OCI-LY7 (cell line): ENCODE measurements around the gene PRRX1. TPM values are rescaled to one million over a fixed set of nuclear protein-coding genes. Genes with fewer than 3 reads are reported as not detected.

Source experiments
- BruUV-seq: library from RNA; stranded (reverse); fragments of 400-500 nt; replicated peaks from 2 replicates; lab custom pipeline; 2021; lab: Mats Ljungman, UMichigan
- CTCF ChIA-PET: fragments of 300-600 bp; sonication (Branson Sonifier 250); formaldehyde crosslinking; loops from one replicate; lab custom pipeline; 2022; ENCODE audit warnings: antibody characterized with exemption; ENCODE audit not compliant: unreplicated experiment; lab: Charles Lee
- POLR2A ChIA-PET: fragments of 300-600 bp; sonication (Branson Sonifier 250); formaldehyde crosslinking; loops from one replicate; lab custom pipeline; 2022; ENCODE audit warnings: antibody characterized with exemption; lab: Charles Lee
- DNase-seq: peaks from one replicate; pipeline ENCODE4 v3.0.0-alpha.2; 2015; ENCODE audit warnings: low spot score
- H2AFZ ChIP-seq: fragments of 200-600 bp; sonication (generic), shearing (Covaris generic); 2 replicates; pipeline ENCODE4 v1.6.1; 2014; ENCODE audit warnings: mild to moderate bottlenecking, antibody characterized with exemption, low read length, moderate library complexity
- H3K27ac ChIP-seq: fragments of 200-600 bp; sonication (generic); 2 replicates; pipeline ENCODE4 v1.5.1; 2014; ENCODE audit warnings: mixed run types, low read depth, mild to moderate bottlenecking, moderate library complexity, low read length, inconsistent platforms; ENCODE audit not compliant: poor library complexity, severe bottlenecking
- H3K36me3 ChIP-seq: fragments of 200-600 bp; sonication (generic); 2 replicates; pipeline ENCODE4 v1.6.1; 2014; ENCODE audit warnings: mild to moderate bottlenecking, antibody characterized with exemption, low read length, moderate library complexity, mixed read lengths; ENCODE audit not compliant: insufficient read depth
- H3K4me1 ChIP-seq: fragments of 200-600 bp; sonication (generic); 2 replicates; pipeline ENCODE4 v1.5.1; 2014; ENCODE audit warnings: mild to moderate bottlenecking, low read length; ENCODE audit not compliant: insufficient read depth, poor library complexity, severe bottlenecking
- H3K4me2 ChIP-seq: fragments of 200-600 bp; sonication (generic); 2 replicates; pipeline ENCODE4 v1.6.1; 2014; ENCODE audit warnings: mild to moderate bottlenecking, low read length
- H3K4me3 ChIP-seq: fragments of 200-600 bp; sonication (generic); 2 replicates; pipeline ENCODE4 v1.5.1; 2014; ENCODE audit warnings: mild to moderate bottlenecking, low read depth, low read length; ENCODE audit not compliant: poor library complexity, severe bottlenecking
- H3K79me2 ChIP-seq: fragments of 200-600 bp; sonication (generic); 2 replicates; pipeline ENCODE4 v1.6.1; 2016; ENCODE audit warnings: low read depth, mild to moderate bottlenecking, low read length, moderate library complexity, mixed read lengths; ENCODE audit not compliant: insufficient read depth
- H3K9me2 ChIP-seq: fragments of 200-600 bp; sonication (generic); 2 replicates; pipeline ENCODE4 v1.6.1; 2016; ENCODE audit warnings: mild to moderate bottlenecking, low read length, mixed read lengths; ENCODE audit not compliant: insufficient read depth
- H3K9me3 ChIP-seq: fragments of 200-600 bp; sonication (generic); 2 replicates; pipeline ENCODE4 v1.6.1; 2014; ENCODE audit warnings: mild to moderate bottlenecking, mixed run types, low read length, mixed read lengths
- H4K20me1 ChIP-seq: fragments of 200-600 bp; sonication (generic); 2 replicates; pipeline ENCODE4 v1.6.1; 2014; ENCODE audit warnings: mild to moderate bottlenecking, antibody characterized with exemption, low read length, moderate library complexity, mixed read lengths; ENCODE audit not compliant: insufficient read depth
- EZH2phosphoT487 ChIP-seq: fragments of 200-600 bp; sonication (generic); IDR thresholded peaks from 2 replicates; pipeline ENCODE4 v1.6.1; 2018; ENCODE audit warnings: low read depth, borderline replicate concordance, mild to moderate bottlenecking, mixed run types, antibody characterized with exemption, low read length, moderate library complexity, mixed read lengths
- intact Hi-C: fragments of 100-400 bp; cut with micrococcal nuclease; formaldehyde crosslinking; loops from one replicate; pipeline ENCODE4 v1.10.0; 2022; ENCODE audit not compliant: unreplicated experiment
- total RNA-seq, 2 experiments: library from RNA; depleted of rRNA in 1 of 2; stranded (reverse); fragments of >200 nt in 1 of 2; shearing (Covaris generic) in 1 of 2; gene quantifications; 2 replicates each; pipeline ENCODE4 v1.2.3, GENCODE V29; 2014 to 2022
- TF ChIP-seq, protein P1 (sequence below): fragments of 200-600 bp; sonication (generic); conservative IDR thresholded peaks from 2 replicates; pipeline ENCODE4 v1.5.1; 2014; ENCODE audit warnings: mild to moderate bottlenecking, antibody characterized with exemption, low read length, moderate library complexity, mixed read lengths

Gene PRRX1
- total RNA-seq, 2 experiments from 2014 or later, result not detected

DNA sequence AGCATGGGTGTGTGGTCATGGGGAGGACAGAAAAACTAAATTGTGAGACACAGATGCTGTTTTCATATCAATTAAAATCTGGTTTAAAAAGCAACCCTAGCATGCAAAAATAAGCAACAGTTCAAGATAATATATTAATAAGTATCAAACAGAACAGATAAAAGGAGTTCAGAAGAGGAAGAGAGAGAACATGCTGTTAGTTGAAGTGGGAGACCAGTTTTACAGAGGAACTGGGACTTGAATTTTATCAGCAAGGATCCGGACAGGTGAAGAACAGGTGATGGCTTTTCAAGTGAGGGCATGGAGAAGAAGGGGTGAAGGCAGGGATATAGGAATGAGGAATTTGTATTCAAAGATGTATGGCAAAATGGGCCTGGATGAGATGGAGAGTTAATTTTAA is 75.9 kb downstream of the PRRX1 start:
- H3K9me3 ChIP-seq, result no peaks in the 10 kb centered on the region
- no TSS peak for BruUV-seq
- no peak overlapping the region for H2AFZ ChIP-seq
- H3K4me3 ChIP-seq, result no peak overlapping the region
- intact Hi-C loops, result no loop called here
- no peaks in the 10 kb centered on the region for H3K4me1 ChIP-seq
- H3K9me2 ChIP-seq, result no peaks in the 10 kb centered on the region
- ChIA-PET CTCF (no interaction called here), POLR2A (no interaction called here)
- no peaks in the 10 kb centered on the region for H4K20me1 ChIP-seq
- TF ChIP-seq, protein P1, sequence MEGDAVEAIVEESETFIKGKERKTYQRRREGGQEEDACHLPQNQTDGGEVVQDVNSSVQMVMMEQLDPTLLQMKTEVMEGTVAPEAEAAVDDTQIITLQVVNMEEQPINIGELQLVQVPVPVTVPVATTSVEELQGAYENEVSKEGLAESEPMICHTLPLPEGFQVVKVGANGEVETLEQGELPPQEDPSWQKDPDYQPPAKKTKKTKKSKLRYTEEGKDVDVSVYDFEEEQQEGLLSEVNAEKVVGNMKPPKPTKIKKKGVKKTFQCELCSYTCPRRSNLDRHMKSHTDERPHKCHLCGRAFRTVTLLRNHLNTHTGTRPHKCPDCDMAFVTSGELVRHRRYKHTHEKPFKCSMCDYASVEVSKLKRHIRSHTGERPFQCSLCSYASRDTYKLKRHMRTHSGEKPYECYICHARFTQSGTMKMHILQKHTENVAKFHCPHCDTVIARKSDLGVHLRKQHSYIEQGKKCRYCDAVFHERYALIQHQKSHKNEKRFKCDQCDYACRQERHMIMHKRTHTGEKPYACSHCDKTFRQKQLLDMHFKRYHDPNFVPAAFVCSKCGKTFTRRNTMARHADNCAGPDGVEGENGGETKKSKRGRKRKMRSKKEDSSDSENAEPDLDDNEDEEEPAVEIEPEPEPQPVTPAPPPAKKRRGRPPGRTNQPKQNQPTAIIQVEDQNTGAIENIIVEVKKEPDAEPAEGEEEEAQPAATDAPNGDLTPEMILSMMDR, result no peak
- no peak for TF ChIP-seq EZH2phosphoT487
- H3K79me2 ChIP-seq, result no peaks in the 10 kb centered on the region
- H3K36me3 ChIP-seq, result no peaks in the 10 kb centered on the region
- DNase-seq, result no peak
- H3K27ac ChIP-seq, result no peak overlapping the region
- H3K4me2 ChIP-seq, result no peak overlapping the region

DNA sequence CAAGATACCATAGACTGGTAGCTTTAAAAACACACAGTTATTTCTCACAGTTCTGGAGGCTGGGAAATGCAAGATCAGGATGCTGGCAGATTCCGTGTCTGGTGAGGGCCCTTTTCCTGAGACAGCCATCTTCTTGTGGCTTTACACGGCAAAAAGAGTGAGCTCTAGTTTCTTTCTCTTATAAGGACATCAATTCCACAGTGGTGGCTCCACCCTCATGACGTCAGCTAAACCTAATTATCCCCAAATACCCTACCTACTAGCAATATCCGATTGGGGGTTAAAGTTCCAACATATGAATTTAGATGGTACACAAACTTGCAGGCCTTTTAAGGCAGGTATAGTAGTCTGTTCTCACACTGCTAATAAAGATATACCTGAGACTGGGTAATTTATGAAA is 77.7 kb downstream of the PRRX1 start:
- no peaks in the 10 kb centered on the region for H3K79me2 ChIP-seq
- POLR2A ChIA-PET, result interaction anchor here (0.6 kb wide), 1 partner anchor 546 kb away, joined by 6 read pairs; no protein-coding TSS in a partner anchor
- H4K20me1 ChIP-seq, result no peaks in the 10 kb centered on the region
- no peak for DNase-seq
- intact Hi-C loops, result no loop called here
- no peak overlapping the region for H3K27ac ChIP-seq
- CTCF ChIA-PET, result no interaction called here
- H3K9me2 ChIP-seq, result no peaks in the 10 kb centered on the region
- no peak for TF ChIP-seq EZH2phosphoT487
- TF ChIP-seq, protein P1, result no peak
- H3K36me3 ChIP-seq, result no peaks in the 10 kb centered on the region
- BruUV-seq, result no TSS peak
- no peak overlapping the region for H3K4me2 ChIP-seq
- no peaks in the 10 kb centered on the region for H3K9me3 ChIP-seq
- H3K4me1 ChIP-seq, result no peaks in the 10 kb centered on the region
- no peak overlapping the region for H2AFZ ChIP-seq
- no peak overlapping the region for H3K4me3 ChIP-seq

DNA sequence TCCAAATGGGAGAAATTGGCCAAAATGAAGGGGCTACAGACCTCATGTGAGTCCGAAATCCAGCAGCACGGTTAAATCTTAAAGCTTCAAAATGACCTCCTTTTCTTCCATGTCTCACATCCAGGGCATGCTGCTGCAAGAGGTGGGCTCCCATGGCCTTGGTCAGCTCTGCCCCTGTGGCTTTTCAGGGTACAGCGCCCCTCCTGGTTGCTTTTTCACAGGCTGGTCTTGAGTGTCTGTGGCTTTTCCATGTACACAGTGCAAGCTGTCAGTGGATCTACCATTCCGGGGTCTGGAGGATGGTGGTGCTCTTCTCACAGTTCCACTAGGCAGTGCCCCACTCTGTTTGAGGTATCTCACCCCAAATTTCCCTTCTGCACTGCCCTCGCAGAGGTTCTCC is 78.7 kb downstream of the PRRX1 start:
- Histone ChIP-seq H2AFZ (no peak overlapping the region), H3K9me2 (no peaks in the 10 kb centered on the region), H3K79me2 (no peaks in the 10 kb centered on the region), H3K27ac (no peak overlapping the region), H3K9me3 (no peaks in the 10 kb centered on the region), H3K4me2 (no peak overlapping the region), H4K20me1 (no peaks in the 10 kb centered on the region), H3K4me3 (no peak overlapping the region), H3K4me1 (no peaks in the 10 kb centered on the region), H3K36me3 (no peaks in the 10 kb centered on the region)
- ChIA-PET CTCF (no interaction called here), POLR2A (interaction anchor here (0.6 kb wide), 1 partner anchor 8 kb away, joined by 3 read pairs; no protein-coding TSS in a partner anchor)
- BruUV-seq, result no TSS peak
- DNase-seq, result no peak
- intact Hi-C loops, result no loop called here
- TF ChIP-seq, protein P1, result no peak
- TF ChIP-seq EZH2phosphoT487, result no peak
